Dedifferentiated amniotic fluid mesenchymal stem cell (primary cell): ENCODE measurements around the gene RPL39.
"Not testable (repeated sequence)": the region's sequence is repeated elsewhere in the genome, so short reads cannot be mapped to it uniquely, and the experiment has no call there.

Source experiments
- DNase-seq: peaks from one replicate; pipeline ENCODE4 v3.0.0-alpha.2; 2016; ENCODE audit errors: extremely low spot score

The RPL39 gene

GRCh38 chrX:119791437-119792231, at the start of gene RPL39:
TSS of gene RPL39 (minus strand) at chrX:119791630. CDS start at chrX:119791576, 54 bp downstream.
- DNase-seq = peak; percentile 82

GRCh38 chrX:119833905-119834304, 42.5 kb upstream of the RPL39 start:
- no peak for DNase-seq

GRCh38 chrX:119828446-119828845, 37.0 kb upstream of the RPL39 start:
- no peak for DNase-seq

GRCh38 chrX:119826399-119826959, 35.0 kb upstream of the RPL39 start:
- DNase-seq = no peak

- not testable (repeated sequence) for DNase-seq
Measured at GRCh38 chrX:119824221-119824620, 32.8 kb upstream of the RPL39 start.

- peak; percentile 52 for DNase-seq
Measured at GRCh38 chrX:119821703-119822102, 30.3 kb upstream of the RPL39 start.

- DNase-seq = no peak
Measured at GRCh38 chrX:119817130-119817690, 25.8 kb upstream of the RPL39 start.

GRCh38 chrX:119816300-119816699, 24.9 kb upstream of the RPL39 start:
- DNase-seq = no peak

- no peak for DNase-seq
Measured at GRCh38 chrX:119809185-119809666, 17.8 kb upstream of the RPL39 start.

- not testable (repeated sequence) for DNase-seq
Measured at GRCh38 chrX:119808461-119808860, 17.0 kb upstream of the RPL39 start.

GRCh38 chrX:119802546-119802945, 11.1 kb upstream of the RPL39 start:
- DNase-seq = no peak

GRCh38 chrX:119801253-119802221, 10.1 kb upstream of the RPL39 start:
- DNase-seq = no peak

GRCh38 chrX:119790977-119791436, 423 bp downstream of the RPL39 start:
- peak; percentile 23 for DNase-seq

GRCh38 chrX:119784747-119785446, 6.5 kb downstream of the RPL39 start:
- no peak for DNase-seq

- DNase-seq = no peak
Measured at GRCh38 chrX:119783026-119783425, 8.4 kb downstream of the RPL39 start.

- no peak for DNase-seq
Measured at GRCh38 chrX:119778829-119779228, 12.6 kb downstream of the RPL39 start.

- no peak for DNase-seq
Measured at GRCh38 chrX:119775517-119776238, 15.8 kb downstream of the RPL39 start.

- not testable (repeated sequence) for DNase-seq
Measured at GRCh38 chrX:119769388-119769787, 22.0 kb downstream of the RPL39 start.

- not testable (repeated sequence) for DNase-seq
Measured at GRCh38 chrX:119768436-119768835, 23.0 kb downstream of the RPL39 start.

GRCh38 chrX:119763836-119764387, 27.5 kb downstream of the RPL39 start:
- DNase-seq = no peak
